GM21526 (cell line): ENCODE results near the gene GRIPAP1.

Experiments
- ATAC-seq: cut with Tn5 transposase; IDR thresholded peaks from one replicate; pipeline ENCODE4 v1.9.1; 2021; ENCODE audit warnings: moderate library complexity; ENCODE audit not compliant: unreplicated experiment, low FRiP score

GRIPAP1 gene

DNA sequence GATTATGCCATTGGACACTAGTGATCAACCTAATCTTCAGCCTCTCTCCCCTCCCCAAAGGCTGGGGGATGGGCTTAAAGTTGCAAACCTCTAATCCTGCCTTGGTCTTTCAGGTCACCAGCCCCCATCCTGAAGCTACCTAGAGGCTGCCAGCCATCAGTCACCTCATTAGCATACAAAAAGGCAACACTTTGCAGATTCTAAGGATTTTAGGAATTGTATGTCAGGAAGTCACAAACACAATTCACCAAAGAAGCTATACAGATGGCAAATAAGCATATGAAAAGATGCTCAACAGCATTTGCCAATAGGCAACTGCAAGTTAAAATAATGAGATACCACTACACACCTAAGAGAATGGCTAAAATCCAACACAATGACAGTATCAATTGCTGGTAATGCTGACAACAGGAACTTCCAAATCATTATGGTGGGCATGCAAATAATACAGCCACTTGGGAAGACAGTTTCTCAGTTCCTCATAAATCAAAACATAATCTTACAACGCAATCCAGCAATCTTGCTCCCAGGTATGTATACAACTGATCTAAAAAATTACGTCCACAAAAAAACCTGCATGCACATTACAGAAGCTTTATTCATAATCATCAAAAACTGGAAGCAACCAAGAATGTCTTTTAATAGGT, 74.2 kb downstream of the GRIPAP1 start:
- no peak for ATAC-seq

DNA sequence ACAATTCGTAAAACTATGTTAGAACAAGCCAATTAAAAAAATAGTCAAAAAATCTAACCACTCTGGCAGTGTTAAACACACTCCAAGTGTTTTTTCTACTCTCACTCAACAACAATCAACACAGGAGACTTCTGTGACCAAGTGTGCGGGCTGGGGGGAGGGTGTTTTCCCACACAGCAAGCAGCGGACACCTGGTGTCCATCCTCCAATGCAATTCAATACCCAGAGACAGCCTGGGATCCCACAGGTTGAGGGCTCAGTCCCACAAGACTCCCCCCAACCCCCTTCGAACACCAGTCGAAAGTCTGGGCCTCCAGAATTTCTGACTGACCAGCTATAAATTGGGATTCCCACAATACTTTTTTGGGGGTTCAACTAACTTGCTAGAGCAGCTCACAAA, 74.9 kb downstream of the GRIPAP1 start:
- ATAC-seq, result no peak

DNA sequence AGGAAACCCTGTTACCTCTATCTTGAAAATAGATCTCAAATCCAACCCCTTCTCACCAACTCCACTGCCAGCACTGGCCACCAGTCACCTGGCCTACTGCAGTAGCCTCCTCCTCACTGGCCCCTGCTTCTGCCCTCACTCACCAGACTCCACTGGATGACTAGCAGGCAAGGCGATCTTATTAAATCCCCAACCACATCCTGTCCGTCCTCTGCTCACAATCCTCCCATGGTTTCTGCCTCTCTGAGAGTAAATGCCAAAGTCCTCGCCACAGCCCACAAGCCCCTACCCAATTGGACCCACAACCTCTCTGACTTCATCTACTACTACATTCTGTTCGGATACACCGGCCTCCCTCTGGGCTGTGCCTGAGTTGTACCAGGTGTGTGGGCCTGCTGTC, 77.8 kb downstream of the GRIPAP1 start:
- no peak for ATAC-seq

DNA sequence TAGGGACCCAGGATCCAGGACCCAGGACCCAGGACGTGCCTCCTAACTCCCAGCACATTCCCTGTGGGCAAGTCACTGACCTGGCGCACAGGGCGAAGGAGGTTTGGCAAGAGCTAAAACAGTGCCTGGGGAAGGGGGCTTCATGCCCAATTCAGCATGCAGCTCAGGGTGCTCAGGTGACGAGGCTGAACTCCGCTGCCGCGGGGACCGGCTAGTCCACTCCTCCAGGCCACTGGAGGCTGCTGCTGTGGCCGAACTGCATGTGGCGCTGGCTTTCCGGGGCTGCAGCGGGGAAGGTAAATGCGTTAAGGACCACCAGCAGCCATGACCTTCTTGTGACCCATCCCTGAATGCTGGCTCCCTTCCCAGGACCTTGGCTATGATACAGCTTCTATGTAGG, 78.3 kb downstream of the GRIPAP1 start:
- no peak for ATAC-seq
